ENCODE results near the gene KATNBL1. TPM values are rescaled to one million over a fixed set of nuclear protein-coding genes. Genes with fewer than 3 reads are reported as not detected.

The KATNBL1 gene
- total RNA-seq, 4 donors from 2014 or later, result 35.8 to 96.2 (median 74.3) TPM

DNA sequence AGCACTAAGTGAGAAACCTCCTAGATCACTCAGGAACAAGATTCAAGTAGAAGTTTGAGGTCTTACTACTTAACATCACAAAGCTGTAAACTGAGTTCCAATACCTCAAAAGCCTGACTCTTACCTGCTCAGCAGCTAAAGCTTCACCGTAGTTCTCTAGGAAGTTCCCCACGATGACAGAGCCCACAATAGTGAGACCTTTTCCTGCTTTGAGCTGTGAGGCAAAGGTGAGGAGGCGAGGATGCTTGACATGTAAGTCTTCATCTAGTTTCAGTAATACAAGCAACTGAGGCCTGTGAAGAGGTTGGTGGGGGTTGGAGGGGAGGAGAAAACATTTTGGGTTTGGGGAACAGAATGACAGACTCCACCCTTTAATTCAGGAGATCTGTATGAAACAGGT lies 30.6 kb upstream of the KATNBL1 start:
- DNase-seq, result no peak
- Histone ChIP-seq H3K4me3 (no peak overlapping the region), H3K9me3 (no peaks in the 10 kb centered on the region), H3K4me1 (peaks cover 0 to 31% (median 0%) of the 10 kb centered on the region in 3 donors), H3K36me3 (peaks cover 5 to 91% (median 35%) of the 10 kb centered on the region in 3 donors), H3K27me3 (no peaks in the 10 kb centered on the region), H3K27ac (peak overlapping the region; percentile 31 to 85 (median 67))
- TF ChIP-seq, protein P1, sequence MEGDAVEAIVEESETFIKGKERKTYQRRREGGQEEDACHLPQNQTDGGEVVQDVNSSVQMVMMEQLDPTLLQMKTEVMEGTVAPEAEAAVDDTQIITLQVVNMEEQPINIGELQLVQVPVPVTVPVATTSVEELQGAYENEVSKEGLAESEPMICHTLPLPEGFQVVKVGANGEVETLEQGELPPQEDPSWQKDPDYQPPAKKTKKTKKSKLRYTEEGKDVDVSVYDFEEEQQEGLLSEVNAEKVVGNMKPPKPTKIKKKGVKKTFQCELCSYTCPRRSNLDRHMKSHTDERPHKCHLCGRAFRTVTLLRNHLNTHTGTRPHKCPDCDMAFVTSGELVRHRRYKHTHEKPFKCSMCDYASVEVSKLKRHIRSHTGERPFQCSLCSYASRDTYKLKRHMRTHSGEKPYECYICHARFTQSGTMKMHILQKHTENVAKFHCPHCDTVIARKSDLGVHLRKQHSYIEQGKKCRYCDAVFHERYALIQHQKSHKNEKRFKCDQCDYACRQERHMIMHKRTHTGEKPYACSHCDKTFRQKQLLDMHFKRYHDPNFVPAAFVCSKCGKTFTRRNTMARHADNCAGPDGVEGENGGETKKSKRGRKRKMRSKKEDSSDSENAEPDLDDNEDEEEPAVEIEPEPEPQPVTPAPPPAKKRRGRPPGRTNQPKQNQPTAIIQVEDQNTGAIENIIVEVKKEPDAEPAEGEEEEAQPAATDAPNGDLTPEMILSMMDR (IDR thresholded peaks at IDR 0.05), result no peak
- no peak for TF ChIP-seq POLR2A (IDR thresholded peaks at IDR 0.05)
- WGBS, 2 donors, result 79 to 84% methylated on average over 3 of the region's 3 CpGs
- intact Hi-C loops (cut with DNase I), result no loop called here

DNA sequence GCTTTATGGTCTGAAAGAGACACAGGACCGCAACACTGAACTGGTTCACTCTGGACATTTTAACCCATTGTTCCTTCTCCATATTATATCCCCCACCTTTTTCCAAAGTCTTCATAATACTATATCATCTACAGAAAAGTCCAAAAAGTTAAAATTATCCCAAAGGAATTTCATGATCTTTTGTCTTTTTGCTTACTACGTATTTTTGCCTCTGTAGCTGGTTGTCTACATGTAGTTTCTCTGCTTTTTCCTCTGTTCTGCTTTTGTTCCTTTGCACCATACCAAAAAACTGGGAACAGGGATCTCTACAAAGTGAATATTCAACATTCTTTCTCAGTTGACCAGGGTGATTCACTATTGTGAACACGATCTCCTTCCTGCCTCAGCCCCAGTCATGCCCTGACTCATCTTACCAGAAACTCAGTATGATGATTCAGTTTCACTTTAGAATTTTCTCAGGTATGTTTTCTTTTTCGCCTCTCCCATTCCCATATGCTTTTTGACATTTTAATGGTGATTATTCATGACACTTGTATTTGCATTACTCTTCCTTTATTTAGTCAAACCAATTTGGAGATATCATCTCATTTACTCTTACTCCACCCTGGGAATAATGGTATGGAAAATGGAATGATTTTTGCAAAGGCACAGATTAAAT lies 29.4 kb upstream of the KATNBL1 start:
- intact Hi-C loops (cut with DNase I), result loop anchor here (10.0 kb wide), 1 partner anchor 126 kb away; the partner anchor contains the start of gene LPCAT4
- H3K27me3 ChIP-seq, result no peaks in the 10 kb centered on the region
- no peak for TF ChIP-seq POLR2A (IDR thresholded peaks at IDR 0.05)
- TF ChIP-seq, protein P1 (IDR thresholded peaks at IDR 0.05), result no peak
- H3K4me1 ChIP-seq, result peaks cover 0 to 31% (median 0%) of the 10 kb centered on the region in 3 donors
- peaks cover 5 to 91% (median 40%) of the 10 kb centered on the region in 3 donors for H3K36me3 ChIP-seq
- H3K9me3 ChIP-seq, result no peaks in the 10 kb centered on the region
- H3K27ac ChIP-seq, result peak overlapping the region; percentile 51 to 85 (median 77)
- no peak overlapping the region for H3K4me3 ChIP-seq
- whole genome bisulfite sequencing, 2 donors, result 41 to 59% methylated on average over 4 of the region's 4 CpGs
- DNase-seq, result no peak

DNA sequence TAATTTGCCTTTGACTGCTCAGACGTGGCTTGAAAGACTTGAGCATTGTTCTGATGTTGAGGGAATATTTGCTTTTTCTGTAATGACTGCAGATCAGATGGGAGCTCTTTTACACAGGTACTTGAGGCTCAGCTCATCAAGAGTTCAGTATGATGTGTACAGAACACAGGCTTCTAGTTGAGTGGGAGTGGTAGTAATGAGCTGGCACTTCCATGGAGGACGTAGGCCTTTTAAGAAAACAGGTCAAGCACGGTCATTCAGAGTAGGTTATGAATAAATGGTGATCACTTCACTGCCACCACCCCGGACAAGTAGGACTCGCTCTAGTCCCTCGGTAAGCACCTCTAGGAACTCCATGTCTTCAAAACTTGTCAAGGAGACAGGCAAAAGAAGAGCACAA lies 23.7 kb upstream of the KATNBL1 start:
- Histone ChIP-seq H3K27ac (peak overlapping the region in 3 of 4 donors; percentile 50 to 73 (median 72)), H3K36me3 (peaks cover 5 to 100% (median 34%) of the 10 kb centered on the region in 3 donors), H3K4me3 (no peak overlapping the region), H3K27me3 (no peaks in the 10 kb centered on the region), H3K9me3 (no peaks in the 10 kb centered on the region), H3K4me1 (peaks cover 0 to under 1% (median 0%) of the 10 kb centered on the region in 3 donors)
- WGBS, 2 donors, result 82 to 84% methylated on average over 6 of the region's 6 CpGs
- DNase-seq, result no peak
- intact Hi-C loops (cut with DNase I), result loop anchor here (10.0 kb wide), 1 partner anchor 131 kb away; the partner anchor contains the start of gene LPCAT4
- no peak for TF ChIP-seq POLR2A (IDR thresholded peaks at IDR 0.05)
- TF ChIP-seq, protein P1 (IDR thresholded peaks at IDR 0.05), result no peak

DNA sequence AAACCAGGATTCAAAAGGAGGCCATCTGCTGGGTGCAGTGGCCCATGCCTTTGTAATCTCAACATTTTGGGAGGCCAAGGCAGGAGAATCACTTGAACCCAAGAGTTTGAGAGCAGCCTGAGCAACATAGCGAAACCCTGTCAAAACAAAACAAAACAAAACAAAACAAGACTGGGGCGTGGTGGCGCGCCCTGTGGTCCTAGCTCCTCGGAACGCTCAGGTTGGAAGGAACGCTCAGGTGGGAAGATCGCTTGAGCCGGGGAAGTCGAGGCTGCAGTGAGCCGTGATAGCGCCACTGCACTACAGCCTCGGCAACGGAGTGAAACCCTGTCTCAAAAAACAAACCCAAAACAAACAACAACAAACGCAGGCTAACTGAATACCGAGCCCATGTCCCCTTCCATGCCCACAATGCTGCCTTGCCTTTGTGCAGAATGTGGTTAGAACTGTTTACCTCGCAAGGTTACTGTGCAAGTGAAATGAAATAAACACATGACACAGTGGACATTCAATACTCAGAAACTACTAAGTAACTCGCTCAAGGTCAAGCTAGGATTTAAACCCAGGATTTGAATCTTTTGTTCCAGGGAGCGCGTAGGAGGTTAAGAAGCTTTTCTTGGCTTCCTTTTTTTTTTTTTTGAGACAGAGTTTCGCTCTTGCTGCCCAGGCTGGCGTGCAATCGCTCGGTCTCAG lies 14.2 kb upstream of the KATNBL1 start:
- Histone ChIP-seq H3K4me3 (peak overlapping the region; percentile 68 to 96 (median 86)), H3K27me3 (no peaks in the 10 kb centered on the region), H3K36me3 (peaks cover 0 to 28% (median 5%) of the 10 kb centered on the region in 3 donors), H3K4me1 (peaks cover 8 to 35% (median 20%) of the 10 kb centered on the region in 3 donors), H3K27ac (peak overlapping the region; percentile 86 to 93 (median 91)), H3K9me3 (no peaks in the 10 kb centered on the region)
- DNase-seq, result no peak
- no peak for TF ChIP-seq POLR2A (IDR thresholded peaks at IDR 0.05)
- TF ChIP-seq, protein P1 (IDR thresholded peaks at IDR 0.05), result no peak
- intact Hi-C loops (cut with DNase I), result no loop called here
- 33 to 59% methylated on average over 24 of the region's 24 CpGs for WGBS, 2 donors

Measured in esophagus squamous epithelium (tissue), 5 donors.